Mucosa of stomach (tissue), 1 donor: ENCODE results near the gene ATP6V1B1.

ENCODE experiments used
- H3K27me3 ChIP-seq: one replicate; pipeline ENCODE4 v1.7.0; 2013; ENCODE audit warnings: mild to moderate bottlenecking, low read length; ENCODE audit not compliant: control insufficient read depth, insufficient read depth
- H3K36me3 ChIP-seq: one replicate; pipeline ENCODE4 v1.7.0; 2013; ENCODE audit warnings: low read length; ENCODE audit not compliant: control insufficient read depth, insufficient read depth
- H3K4me1 ChIP-seq: one replicate; pipeline ENCODE4 v1.7.0; 2013; ENCODE audit warnings: mild to moderate bottlenecking, low read length; ENCODE audit not compliant: control insufficient read depth, insufficient read depth
- H3K4me3 ChIP-seq: one replicate; pipeline ENCODE4 v1.7.0; 2013; ENCODE audit warnings: low read length
- H3K9ac ChIP-seq: one replicate; pipeline ENCODE4 v1.7.0; 2013; ENCODE audit warnings: mild to moderate bottlenecking, low read length, moderate library complexity
- H3K9me3 ChIP-seq: one replicate; pipeline ENCODE4 v1.7.0; 2013; ENCODE audit warnings: mild to moderate bottlenecking, low read length, moderate library complexity; ENCODE audit not compliant: control insufficient read depth
- donor health status: Pancreatic carcinoma.

The ATP6V1B1 gene

DNA sequence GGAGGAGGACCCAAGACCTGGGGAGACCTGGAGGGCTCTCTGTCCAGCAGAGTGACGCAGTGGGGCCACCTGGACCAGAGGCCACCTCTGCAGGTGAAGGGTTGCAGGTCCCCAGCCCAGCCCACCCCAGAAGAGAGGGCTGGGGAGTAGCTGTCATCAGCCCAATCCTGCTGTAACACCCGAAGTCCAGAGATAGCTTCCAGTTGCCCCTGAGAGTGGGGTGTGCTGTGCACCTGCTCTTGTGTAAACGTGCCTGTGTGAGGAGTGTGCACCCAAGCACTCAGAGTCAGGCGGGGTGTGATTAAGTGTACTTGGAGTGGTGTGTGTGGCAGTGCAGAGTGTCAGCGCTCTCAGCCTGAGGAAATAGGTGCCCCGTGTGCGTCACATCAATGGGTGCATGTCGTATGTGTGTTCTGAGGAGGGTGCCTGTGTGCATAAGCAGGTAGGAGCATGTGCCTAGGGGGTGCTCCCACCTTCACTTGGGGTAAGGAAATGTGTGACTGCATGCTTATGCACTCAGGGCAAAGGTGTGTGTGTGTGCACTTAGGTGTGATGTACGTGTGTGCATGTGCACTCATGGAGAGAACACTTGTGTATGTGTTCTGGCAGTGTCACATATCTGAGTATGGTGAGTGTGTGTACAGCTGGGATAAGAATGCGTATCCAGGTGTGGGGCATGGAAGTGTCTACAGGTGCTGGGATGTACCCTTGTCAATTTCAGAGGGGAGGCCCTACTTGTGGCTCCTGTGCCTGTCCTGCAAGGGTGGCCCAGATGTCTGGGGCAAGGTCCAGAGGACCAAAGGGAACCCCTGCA, 672 bp downstream of the ATP6V1B1 start:
- Histone ChIP-seq H3K27me3 (peaks cover 30% of the 10 kb centered on the region), H3K9ac (no peak overlapping the region), H3K9me3 (no peaks in the 10 kb centered on the region), H3K36me3 (no peaks in the 10 kb centered on the region), H3K4me1 (peaks cover 5% of the 10 kb centered on the region), H3K4me3 (no peak overlapping the region)

DNA sequence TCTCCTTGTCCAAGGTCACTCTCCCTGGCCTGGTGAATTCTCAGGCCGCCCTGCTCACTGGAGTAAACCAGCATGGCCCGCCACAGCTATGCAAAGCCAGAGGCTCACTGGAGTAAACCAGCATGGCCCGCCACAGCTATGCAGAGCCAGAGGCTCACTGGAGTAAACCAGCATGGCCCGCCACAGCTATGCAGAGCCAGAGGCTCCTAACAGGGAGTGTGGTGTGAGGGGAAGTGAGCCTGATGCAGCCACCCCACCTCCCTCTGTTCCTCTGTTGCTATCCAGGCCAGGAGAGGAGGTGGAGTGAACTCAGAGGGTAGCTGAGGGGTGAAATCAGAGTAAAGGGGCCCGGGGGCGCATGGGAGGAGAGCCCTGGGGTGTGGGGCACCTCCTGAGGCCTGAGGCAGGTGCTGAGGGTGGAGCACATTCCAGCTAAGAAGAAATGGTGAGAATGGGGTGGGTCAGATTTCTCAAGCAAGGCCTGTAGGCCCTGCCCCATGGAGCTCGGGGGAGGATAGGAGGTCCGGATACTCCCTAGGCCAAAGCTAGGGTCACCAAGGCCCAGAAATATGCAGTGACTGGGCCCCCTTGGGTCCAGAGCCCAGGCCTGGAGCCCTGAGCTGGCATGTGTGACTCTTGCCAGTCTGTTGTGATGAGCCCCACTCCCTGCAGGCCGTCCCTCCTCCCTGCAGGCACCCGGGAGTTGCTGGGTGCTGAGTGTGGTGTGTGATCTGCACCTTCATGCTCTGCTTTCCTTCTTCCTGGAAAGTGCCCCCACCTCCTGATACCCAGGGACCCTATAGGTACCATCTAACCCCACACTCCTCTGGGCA, 1.5 kb downstream of the ATP6V1B1 start:
- no peak overlapping the region for H3K9ac ChIP-seq
- H3K4me1 ChIP-seq: peaks cover 5% of the 10 kb centered on the region
- H3K27me3 ChIP-seq: peaks cover 30% of the 10 kb centered on the region
- no peaks in the 10 kb centered on the region for H3K9me3 ChIP-seq
- H3K36me3 ChIP-seq: no peaks in the 10 kb centered on the region
- no peak overlapping the region for H3K4me3 ChIP-seq

GRCh38 chr2:70937866-70938585, 2.3 kb downstream of the ATP6V1B1 start:
- H3K9ac ChIP-seq: no peak overlapping the region
- H3K9me3 ChIP-seq: no peaks in the 10 kb centered on the region
- peaks cover 5% of the 10 kb centered on the region for H3K4me1 ChIP-seq
- peaks cover 35% of the 10 kb centered on the region for H3K27me3 ChIP-seq
- no peak overlapping the region for H3K4me3 ChIP-seq
- no peaks in the 10 kb centered on the region for H3K36me3 ChIP-seq

- H3K36me3 ChIP-seq: no peaks in the 10 kb centered on the region
- H3K4me3 ChIP-seq: no peak overlapping the region
- H3K9me3 ChIP-seq: no peaks in the 10 kb centered on the region
- no peak overlapping the region for H3K9ac ChIP-seq
- peaks cover 5% of the 10 kb centered on the region for H3K4me1 ChIP-seq
- peaks cover 36% of the 10 kb centered on the region for H3K27me3 ChIP-seq
Measured at GRCh38 chr2:70938586-70938950, 2.9 kb downstream of the ATP6V1B1 start.

- Histone ChIP-seq H3K9me3 (no peaks in the 10 kb centered on the region), H3K4me1 (peaks cover 5% of the 10 kb centered on the region), H3K36me3 (no peaks in the 10 kb centered on the region), H3K4me3 (no peak overlapping the region), H3K9ac (no peak overlapping the region), H3K27me3 (peaks cover 36% of the 10 kb centered on the region)
Measured at GRCh38 chr2:70939001-70939838, 3.5 kb downstream of the ATP6V1B1 start.

DNA sequence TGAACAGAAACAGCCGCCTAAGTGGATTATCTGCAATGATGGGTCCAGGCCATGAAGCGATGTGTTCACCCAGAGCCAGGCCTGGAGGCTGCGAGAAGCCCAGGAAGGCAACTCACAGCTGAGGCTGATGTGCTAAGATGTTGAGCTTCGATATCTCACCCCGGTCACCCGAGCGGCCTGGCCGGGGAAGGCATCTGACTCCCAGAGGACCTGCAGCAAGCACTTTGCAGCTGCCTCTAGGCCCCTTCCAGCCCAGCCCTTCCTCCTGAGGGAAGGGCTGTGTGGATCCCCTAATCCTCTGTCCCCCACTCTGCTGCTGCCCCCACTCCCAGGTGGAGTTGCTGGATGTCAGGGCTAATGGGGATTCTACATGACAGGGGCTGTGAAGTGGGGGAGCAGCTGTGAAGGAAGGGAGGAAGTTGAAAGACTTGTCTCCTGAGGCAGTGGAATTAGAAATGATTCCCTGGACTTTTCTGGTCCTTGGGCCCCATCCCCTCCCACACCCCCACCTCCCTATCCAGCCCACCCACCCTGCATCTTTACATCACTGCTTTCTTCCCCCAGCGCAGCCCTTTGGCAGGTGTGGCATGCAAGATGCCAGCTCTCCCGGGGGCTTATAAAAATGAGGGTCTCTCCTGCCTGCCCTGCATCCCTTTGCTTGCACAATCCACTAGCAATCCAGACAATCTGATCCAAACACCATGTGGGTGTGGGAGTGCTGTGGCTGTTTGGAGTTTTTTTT, 4.3 kb downstream of the ATP6V1B1 start:
- Histone ChIP-seq H3K4me1 (peaks cover 5% of the 10 kb centered on the region), H3K9me3 (no peaks in the 10 kb centered on the region), H3K4me3 (no peak overlapping the region), H3K27me3 (peaks cover 29% of the 10 kb centered on the region), H3K36me3 (no peaks in the 10 kb centered on the region), H3K9ac (no peak overlapping the region)

- Histone ChIP-seq H3K27me3 (peaks cover 25% of the 10 kb centered on the region), H3K4me3 (no peak overlapping the region), H3K36me3 (no peaks in the 10 kb centered on the region), H3K4me1 (peaks cover 5% of the 10 kb centered on the region), H3K9me3 (no peaks in the 10 kb centered on the region), H3K9ac (no peak overlapping the region)
Measured at GRCh38 chr2:70941186-70941585, 5.5 kb downstream of the ATP6V1B1 start.

- Histone ChIP-seq H3K27me3 (peaks cover 25% of the 10 kb centered on the region), H3K4me1 (peaks cover 5% of the 10 kb centered on the region), H3K9ac (no peak overlapping the region), H3K36me3 (no peaks in the 10 kb centered on the region), H3K4me3 (no peak overlapping the region), H3K9me3 (no peaks in the 10 kb centered on the region)
Measured at GRCh38 chr2:70941701-70942100, 6.0 kb downstream of the ATP6V1B1 start.

GRCh38 chr2:70942396-70943204, 6.9 kb downstream of the ATP6V1B1 start:
- Histone ChIP-seq H3K4me3 (no peak overlapping the region), H3K9me3 (no peaks in the 10 kb centered on the region), H3K9ac (no peak overlapping the region), H3K36me3 (no peaks in the 10 kb centered on the region), H3K4me1 (peaks cover 5% of the 10 kb centered on the region), H3K27me3 (peaks cover 33% of the 10 kb centered on the region)

GRCh38 chr2:70943205-70943871, 7.6 kb downstream of the ATP6V1B1 start:
- peaks cover 7% of the 10 kb centered on the region for H3K4me1 ChIP-seq
- no peak overlapping the region for H3K4me3 ChIP-seq
- H3K27me3 ChIP-seq: peaks cover 38% of the 10 kb centered on the region
- H3K9me3 ChIP-seq: no peaks in the 10 kb centered on the region
- no peak overlapping the region for H3K9ac ChIP-seq
- no peaks in the 10 kb centered on the region for H3K36me3 ChIP-seq
